ENCODE results near the gene ILKAP. TPM values are rescaled to one million over a fixed set of nuclear protein-coding genes. Genes with fewer than 3 reads are reported as not detected.

ILKAP gene
- total RNA-seq, 1 experiment from 2014 or later, result 53.4 TPM

- TF ChIP-seq, protein P1, sequence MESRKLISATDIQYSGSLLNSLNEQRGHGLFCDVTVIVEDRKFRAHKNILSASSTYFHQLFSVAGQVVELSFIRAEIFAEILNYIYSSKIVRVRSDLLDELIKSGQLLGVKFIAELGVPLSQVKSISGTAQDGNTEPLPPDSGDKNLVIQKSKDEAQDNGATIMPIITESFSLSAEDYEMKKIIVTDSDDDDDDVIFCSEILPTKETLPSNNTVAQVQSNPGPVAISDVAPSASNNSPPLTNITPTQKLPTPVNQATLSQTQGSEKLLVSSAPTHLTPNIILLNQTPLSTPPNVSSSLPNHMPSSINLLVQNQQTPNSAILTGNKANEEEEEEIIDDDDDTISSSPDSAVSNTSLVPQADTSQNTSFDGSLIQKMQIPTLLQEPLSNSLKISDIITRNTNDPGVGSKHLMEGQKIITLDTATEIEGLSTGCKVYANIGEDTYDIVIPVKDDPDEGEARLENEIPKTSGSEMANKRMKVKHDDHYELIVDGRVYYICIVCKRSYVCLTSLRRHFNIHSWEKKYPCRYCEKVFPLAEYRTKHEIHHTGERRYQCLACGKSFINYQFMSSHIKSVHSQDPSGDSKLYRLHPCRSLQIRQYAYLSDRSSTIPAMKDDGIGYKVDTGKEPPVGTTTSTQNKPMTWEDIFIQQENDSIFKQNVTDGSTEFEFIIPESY (IDR thresholded peaks at IDR 0.05; ENCODE audit: extremely low read depth, insufficient replicate concordance, low read length), result no peak
- TF ChIP-seq EZH2 (IDR thresholded peaks at IDR 0.05) (no peak), SRF (IDR thresholded peaks at IDR 0.05; ENCODE audit: low read depth) (no peak)
These were observed 44.9 kb downstream of the ILKAP start, which contains the start of gene ERFE (continued) for GRCh38 chr2:238158509-238159070.

DNA sequence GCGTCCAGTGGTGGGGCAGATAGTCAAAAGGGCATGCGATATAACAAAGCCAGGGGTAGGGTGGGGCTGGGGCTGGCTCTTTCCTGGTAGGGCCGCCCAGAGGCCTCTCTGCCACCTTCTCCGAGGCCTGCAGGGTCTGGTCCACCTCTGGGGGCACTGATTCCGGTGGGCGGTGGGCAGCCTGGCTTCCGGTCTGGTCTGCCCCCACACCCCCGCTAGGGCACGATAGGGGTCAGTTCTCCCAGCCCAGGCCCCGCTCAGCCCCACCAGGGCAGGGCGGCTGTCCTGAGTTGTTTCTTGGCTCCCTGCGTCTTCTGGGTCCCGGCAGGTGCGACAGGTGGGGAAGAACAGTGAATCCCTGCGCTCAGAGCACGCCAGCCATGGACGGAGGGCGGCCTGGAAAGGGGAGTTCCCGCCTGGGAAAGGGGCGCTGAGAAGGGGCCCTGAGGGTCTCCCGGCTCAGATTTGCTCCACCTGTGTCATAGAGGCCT is 45.4 kb downstream of the ILKAP start:
- ChIA-PET POLR2A (no interaction called here), CTCF (no interaction called here), RAD21 (ENCODE audit: low non-redundant PET in 1 of 2, low total read pairs in 2 of 2, uncharacterized antibody in 2 of 2, unreplicated experiment in 2 of 2) (no interaction called here)
- Histone ChIP-seq H3K36me3 (ENCODE audit: control insufficient read depth in 1 of 2, insufficient read depth in 2 of 2, low read length in 2 of 2) (no peaks in the 10 kb centered on the region), H3K4me2 (ENCODE audit: low read length) (peak overlapping the region; percentile 28; the same call in 1 of the 2 replicates), H4K20me1 (ENCODE audit: insufficient read depth) (no peaks in the 10 kb centered on the region), H3K4me3 (replicated peaks in 1 of 2; ENCODE audit: low read depth in 1 of 2, low read length in 2 of 2) (no peak overlapping the region), H3K9me2 (ENCODE audit: insufficient read depth) (no peaks in the 10 kb centered on the region), H3K27me3 (ENCODE audit: insufficient read depth, low read length) (no peaks in the 10 kb centered on the region), H2AFZ (ENCODE audit: low read depth, low read length, poor library complexity, severe bottlenecking) (no peak overlapping the region), H3K4me1 (ENCODE audit: control insufficient read depth in 1 of 2, insufficient read depth in 2 of 2, low read length in 2 of 2) (peaks cover 4 to 12% of the 10 kb centered on the region in 2 experiments; a peak in 3 of 4 replicates), H3K9me3 (ENCODE audit: control insufficient read depth in 1 of 2, insufficient read depth in 1 of 2, low read depth in 1 of 2, low read length in 2 of 2) (no peaks in the 10 kb centered on the region), H3K27ac (ENCODE audit: low read depth, low read length) (no peak overlapping the region), H3K9ac (ENCODE audit: low read length) (no peak overlapping the region), H3K79me2 (ENCODE audit: insufficient read depth, low read length) (no peaks in the 10 kb centered on the region)
- TF ChIP-seq CBX3 (IDR thresholded peaks at IDR 0.05; ENCODE audit: low read depth) (no peak), ZFX (IDR thresholded peaks at IDR 0.05) (no peak), CEBPB (IDR thresholded peaks at IDR 0.05; ENCODE audit: low read depth) (no peak), SRF (IDR thresholded peaks at IDR 0.05; ENCODE audit: low read depth) (no peak), EZH2 (IDR thresholded peaks at IDR 0.05) (no peak), POLR2AphosphoS5 (IDR thresholded peaks at IDR 0.05; ENCODE audit: low read depth, low read length) (no peak), POLR2A (IDR thresholded peaks at IDR 0.05; ENCODE audit: borderline replicate concordance, extremely low read depth, insufficient read depth, insufficient read length) (no peak)
- TF ChIP-seq, protein P2, sequence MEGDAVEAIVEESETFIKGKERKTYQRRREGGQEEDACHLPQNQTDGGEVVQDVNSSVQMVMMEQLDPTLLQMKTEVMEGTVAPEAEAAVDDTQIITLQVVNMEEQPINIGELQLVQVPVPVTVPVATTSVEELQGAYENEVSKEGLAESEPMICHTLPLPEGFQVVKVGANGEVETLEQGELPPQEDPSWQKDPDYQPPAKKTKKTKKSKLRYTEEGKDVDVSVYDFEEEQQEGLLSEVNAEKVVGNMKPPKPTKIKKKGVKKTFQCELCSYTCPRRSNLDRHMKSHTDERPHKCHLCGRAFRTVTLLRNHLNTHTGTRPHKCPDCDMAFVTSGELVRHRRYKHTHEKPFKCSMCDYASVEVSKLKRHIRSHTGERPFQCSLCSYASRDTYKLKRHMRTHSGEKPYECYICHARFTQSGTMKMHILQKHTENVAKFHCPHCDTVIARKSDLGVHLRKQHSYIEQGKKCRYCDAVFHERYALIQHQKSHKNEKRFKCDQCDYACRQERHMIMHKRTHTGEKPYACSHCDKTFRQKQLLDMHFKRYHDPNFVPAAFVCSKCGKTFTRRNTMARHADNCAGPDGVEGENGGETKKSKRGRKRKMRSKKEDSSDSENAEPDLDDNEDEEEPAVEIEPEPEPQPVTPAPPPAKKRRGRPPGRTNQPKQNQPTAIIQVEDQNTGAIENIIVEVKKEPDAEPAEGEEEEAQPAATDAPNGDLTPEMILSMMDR (IDR thresholded peaks at IDR 0.05 in 2 of 3, conservative IDR thresholded peaks at IDR 0.05 in 1 of 3; ENCODE audit: borderline replicate concordance in 1 of 3, insufficient read depth in 1 of 3, low read depth in 2 of 3, low read length in 2 of 3), result no peak
- intact Hi-C loops (cut with micrococcal nuclease), result no loop called here
- no TSS peak for BruUV-seq (replicated peaks)
- DNase-seq (ENCODE audit: low read depth, low spot score) (no peak), ATAC-seq (no peak)
